DND-41 (cell line): ENCODE data around the gene MAD2L1BP.

ENCODE experiments used
- EZH2 ChIP-seq: IDR thresholded peaks from 3 replicates; pipeline ENCODE4 v1.6.1; 2012; ENCODE audit warnings: borderline replicate concordance, low read depth, mild to moderate bottlenecking, moderate library complexity, low read length, inconsistent platforms; ENCODE audit not compliant: severe bottlenecking
- TF ChIP-seq, protein P1 (sequence below): IDR thresholded peaks from 2 replicates; pipeline ENCODE4 v1.5.1; 2012; ENCODE audit warnings: borderline replicate concordance, low read length, moderate library complexity, mild to moderate bottlenecking; ENCODE audit not compliant: poor library complexity, severe bottlenecking; ENCODE audit errors: extremely low read depth

GRCh38 chr6:43629104-43629504 lies 6.5 kb upstream of the MAD2L1BP start, which contains the start of gene GTPBP2:
- TF ChIP-seq, protein P1, sequence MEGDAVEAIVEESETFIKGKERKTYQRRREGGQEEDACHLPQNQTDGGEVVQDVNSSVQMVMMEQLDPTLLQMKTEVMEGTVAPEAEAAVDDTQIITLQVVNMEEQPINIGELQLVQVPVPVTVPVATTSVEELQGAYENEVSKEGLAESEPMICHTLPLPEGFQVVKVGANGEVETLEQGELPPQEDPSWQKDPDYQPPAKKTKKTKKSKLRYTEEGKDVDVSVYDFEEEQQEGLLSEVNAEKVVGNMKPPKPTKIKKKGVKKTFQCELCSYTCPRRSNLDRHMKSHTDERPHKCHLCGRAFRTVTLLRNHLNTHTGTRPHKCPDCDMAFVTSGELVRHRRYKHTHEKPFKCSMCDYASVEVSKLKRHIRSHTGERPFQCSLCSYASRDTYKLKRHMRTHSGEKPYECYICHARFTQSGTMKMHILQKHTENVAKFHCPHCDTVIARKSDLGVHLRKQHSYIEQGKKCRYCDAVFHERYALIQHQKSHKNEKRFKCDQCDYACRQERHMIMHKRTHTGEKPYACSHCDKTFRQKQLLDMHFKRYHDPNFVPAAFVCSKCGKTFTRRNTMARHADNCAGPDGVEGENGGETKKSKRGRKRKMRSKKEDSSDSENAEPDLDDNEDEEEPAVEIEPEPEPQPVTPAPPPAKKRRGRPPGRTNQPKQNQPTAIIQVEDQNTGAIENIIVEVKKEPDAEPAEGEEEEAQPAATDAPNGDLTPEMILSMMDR = no peak
- TF ChIP-seq EZH2 = no peak
